ENCODE data around the gene KIAA1671.
"Not testable (repeated sequence)": the region's sequence is repeated elsewhere in the genome, so short reads cannot be mapped to it uniquely, and the experiment has no call there.

KIAA1671 gene

GRCh38 chr22:25238058-25238457 lies 285.5 kb downstream of the KIAA1671 start:
- not testable (repeated sequence) for DNase-seq (ENCODE audit: low spot score)
